ENCODE results near the gene TRIP12. TPM values are rescaled to one million over a fixed set of nuclear protein-coding genes. Genes with fewer than 3 reads are reported as not detected.
"Not testable (repeated sequence)": the region's sequence is repeated elsewhere in the genome, so short reads cannot be mapped to it uniquely, and the experiment has no call there.

TRIP12 gene
- polyA plus RNA-seq, 2 of the 4 experiments (the other 2 are of a cell fraction): 103 to 151 TPM

- no peak for TF ChIP-seq HEYL (CRISPR knock-in tag; IDR thresholded peaks at IDR 0.05)
- no peak for TF ChIP-seq EHMT2 (IDR thresholded peaks at IDR 0.05; ENCODE audit: low read depth)
- TF ChIP-seq USF2 (IDR thresholded peaks at IDR 0.05): peak; percentile 95
- TF ChIP-seq JUNB (IDR thresholded peaks at IDR 0.05): 0 out of 2 replicates have a peak, but pooled peaks have one; percentile 18
- TF ChIP-seq HOXA7 (CRISPR knock-in tag; IDR thresholded peaks at IDR 0.05): no peak
- TF ChIP-seq CBX8 (IDR thresholded peaks at IDR 0.05): no peak
- no peak for TF ChIP-seq ZC3H11A (IDR thresholded peaks at IDR 0.05)
- no peak for TF ChIP-seq SMC3 (IDR thresholded peaks at IDR 0.05)
- no peak for TF ChIP-seq MAZ (IDR thresholded peaks at IDR 0.05; ENCODE audit: borderline replicate concordance, low read depth, low read length)
- no peak for TF ChIP-seq RNF2 (IDR thresholded peaks at IDR 0.05; ENCODE audit: borderline replicate concordance, low read depth)
- 0 out of 2 replicates have a peak, but pooled peaks have one; percentile 18 for TF ChIP-seq HOXB5 (CRISPR knock-in tag; IDR thresholded peaks at IDR 0.05)
- no peak for TF ChIP-seq RCOR1 (IDR thresholded peaks at IDR 0.05; ENCODE audit: low read depth, low read length)
- TF ChIP-seq TFCP2L1 (CRISPR knock-in tag; IDR thresholded peaks at IDR 0.05): no peak
- no peak for TF ChIP-seq HDAC2 (IDR thresholded peaks at IDR 0.05)
- TF ChIP-seq CHD4 (IDR thresholded peaks at IDR 0.05; ENCODE audit: borderline replicate concordance): no peak
These were observed 195.9 kb downstream of the TRIP12 start (continued) for GRCh38 chr2:229725716-229726574.

- CTCF ChIA-PET; H3K4me3 ChIP-seq; FAIRE-seq; H3K4me2 ChIP-seq; H3K27ac ChIP-seq; DNase-seq (ENCODE audit: low read depth in 1 of 2, low spot score in 1 of 2); H3K9me3 ChIP-seq; ATAC-seq; POLR2A ChIA-PET: not testable (repeated sequence)
- H3K4me1 ChIP-seq: peaks cover 16% of the 10 kb centered on the region
- WGBS (ENCODE audit: missing lambda C conversion rate): 64% methylated on average over 3 of the region's 3 CpGs
These were observed 198.6 kb downstream of the TRIP12 start for GRCh38 chr2:229723192-229723591.

DNA sequence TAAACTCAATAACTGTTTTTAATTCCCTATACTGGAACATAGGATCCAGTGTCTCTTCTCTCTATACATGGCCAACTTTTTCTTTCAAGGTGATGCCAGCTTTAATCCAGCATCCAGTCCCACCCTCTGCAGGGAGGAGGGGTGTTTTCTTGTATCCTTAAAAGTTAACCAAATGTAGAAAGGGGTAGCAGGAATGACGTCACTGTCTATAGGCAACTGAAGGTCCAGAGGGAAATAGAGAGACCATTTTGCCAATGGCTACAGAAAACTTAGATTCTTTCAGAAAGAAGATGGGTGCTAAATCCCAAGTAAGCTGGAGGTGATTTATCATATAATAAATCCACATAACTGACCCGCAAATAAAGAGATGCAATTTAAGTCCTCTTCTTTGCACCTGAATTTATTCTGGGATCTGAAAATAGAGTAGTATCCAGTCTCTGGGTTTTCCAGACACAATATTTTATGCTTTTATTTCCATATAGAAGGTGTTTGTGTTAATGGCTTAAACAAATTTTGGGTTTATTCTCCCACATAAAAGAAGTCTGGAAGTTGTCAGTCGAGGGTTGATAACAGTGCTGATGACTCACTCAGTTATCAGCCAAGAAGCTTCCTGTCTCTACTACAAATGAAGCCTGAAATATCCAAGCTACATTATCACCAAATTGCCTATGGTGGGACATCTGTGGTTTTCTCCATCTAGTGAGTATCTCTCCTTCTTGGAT, 201.7 kb downstream of the TRIP12 start:
- Histone ChIP-seq H3K4me3 (no peak overlapping the region), H3K27ac (no peak overlapping the region), H3K4me1 (no peaks in the 10 kb centered on the region), H3K4me2 (no peak overlapping the region), H3K9me3 (no peaks in the 10 kb centered on the region)
- DNase-seq (ENCODE audit: low read depth in 1 of 2, low spot score in 1 of 2): no peak
- WGBS (ENCODE audit: missing lambda C conversion rate): 27% methylated on average over 3 of the region's 3 CpGs
- FAIRE-seq: no peak
- ChIA-PET POLR2A (no interaction called here), CTCF (no interaction called here)
- no peak for ATAC-seq
- TF ChIP-seq EHF (CRISPR knock-in tag; IDR thresholded peaks at IDR 0.05): no peak
- no peak for TF ChIP-seq KDM1A (IDR thresholded peaks at IDR 0.05; ENCODE audit: low read depth)
- TF ChIP-seq CEBPB (IDR thresholded peaks at IDR 0.05): no peak
- TF ChIP-seq RFX5 (IDR thresholded peaks at IDR 0.05): no peak
- no peak for TF ChIP-seq MAFK (IDR thresholded peaks at IDR 0.05; ENCODE audit: partially characterized antibody)
- no peak for TF ChIP-seq ZSCAN20 (CRISPR knock-in tag; IDR thresholded peaks at IDR 0.05)
- TF ChIP-seq HOXB5 (CRISPR knock-in tag; IDR thresholded peaks at IDR 0.05): no peak
- TF ChIP-seq HOXB13 (CRISPR knock-in tag; IDR thresholded peaks at IDR 0.05; ENCODE audit: low read depth): no peak
- no peak for TF ChIP-seq FOSB (CRISPR knock-in tag; IDR thresholded peaks at IDR 0.05)
- no peak for TF ChIP-seq NR3C1 (IDR thresholded peaks at IDR 0.05)
- no peak for TF ChIP-seq ELK1 (IDR thresholded peaks at IDR 0.05; ENCODE audit: low read depth, low read length)
